ENCODE measurements around the gene KRT31. TPM values are rescaled to one million over a fixed set of nuclear protein-coding genes. Genes with fewer than 3 reads are reported as not detected.

The KRT31 gene
- not detected in 5 replicates for total RNA-seq (2022; extraction: Qiagen RNA extraction; ENCODE audit: low read depth)

GRCh38 chr17:41396996-41397660, at the start of gene KRT31:
KRT31 (minus strand) TSS chr17:41397608; CDS start chr17:41397539, 69 bp downstream.

GRCh38 chr17:41440531-41441033, 43.2 kb upstream of the KRT31 start, which contains the start of gene KRT38:
KRT38 (minus strand) TSS chr17:41440983; CDS start chr17:41440921, 62 bp downstream.

GRCh38 chr17:41424111-41424635, 26.8 kb upstream of the KRT31 start, which contains the start of gene KRT37:
KRT37 (minus strand) TSS chr17:41424585; CDS start chr17:41424523, 62 bp downstream.

GRCh38 chr17:41381943-41382342, 15.5 kb downstream of the KRT31 start, which contains the start of gene KRT34:
KRT34 (minus strand) TSS chr17:41382306; CDS start chr17:41382246, 60 bp downstream.

GRCh38 chr17:41369713-41370112, 27.7 kb downstream of the KRT31 start, which contains the start of gene KRT33B:
KRT33B (minus strand) TSS chr17:41369813; CDS start chr17:41369750, 63 bp downstream.

GRCh38 chr17:41350381-41350878, 47.0 kb downstream of the KRT31 start, which contains the start of gene KRT33A:
KRT33A (minus strand) TSS chr17:41350828; CDS start chr17:41350767, 61 bp downstream.

Other genes starting within 250 kb of the KRT31 start
- not detected in 5 replicates for gene KRTAP4-5, start 247.8 kb downstream of the KRT31 start, total RNA-seq (2022; extraction: Qiagen RNA extraction; ENCODE audit: low read depth)
- not detected in 5 replicates for gene KRTAP4-4, start 236.9 kb downstream of the KRT31 start, total RNA-seq (2022; extraction: Qiagen RNA extraction; ENCODE audit: low read depth)
- gene KRTAP4-3, start 229.4 kb downstream of the KRT31 start, total RNA-seq (2022; extraction: Qiagen RNA extraction; ENCODE audit: low read depth): not detected in 5 replicates
- gene KRTAP4-2, start 219.4 kb downstream of the KRT31 start, total RNA-seq (2022; extraction: Qiagen RNA extraction; ENCODE audit: low read depth): not detected in 5 replicates
- gene KRTAP4-1, start 212.7 kb downstream of the KRT31 start, total RNA-seq (2022; extraction: Qiagen RNA extraction; ENCODE audit: low read depth): 0.32 TPM in 1 of 5 replicates, not detected in the others
- gene KRTAP9-1, start 207.7 kb downstream of the KRT31 start, total RNA-seq (2022; extraction: Qiagen RNA extraction; ENCODE audit: low read depth): not detected in 5 replicates
- not detected in 5 replicates for gene KRTAP9-2, start 171.0 kb downstream of the KRT31 start, total RNA-seq (2022; extraction: Qiagen RNA extraction; ENCODE audit: low read depth)
- gene KRTAP9-3, start 165.2 kb downstream of the KRT31 start, total RNA-seq (2022; extraction: Qiagen RNA extraction; ENCODE audit: low read depth): not detected in 5 replicates
- gene KRTAP9-8, start 159.6 kb downstream of the KRT31 start, total RNA-seq (2022; extraction: Qiagen RNA extraction; ENCODE audit: low read depth): not detected in 5 replicates
- not detected in 5 replicates for gene KRTAP9-4, start 147.9 kb downstream of the KRT31 start, total RNA-seq (2022; extraction: Qiagen RNA extraction; ENCODE audit: low read depth)
- not detected in 5 replicates for gene KRTAP9-9, start 142.2 kb downstream of the KRT31 start, total RNA-seq (2022; extraction: Qiagen RNA extraction; ENCODE audit: low read depth)
- not detected in 5 replicates for gene KRTAP9-6, start 132.2 kb downstream of the KRT31 start, total RNA-seq (2022; extraction: Qiagen RNA extraction; ENCODE audit: low read depth)
- gene KRTAP9-7, start 121.9 kb downstream of the KRT31 start, total RNA-seq (2022; extraction: Qiagen RNA extraction; ENCODE audit: low read depth): not detected in 5 replicates
- not detected in 5 replicates for gene KRTAP29-1, start 94.8 kb downstream of the KRT31 start, total RNA-seq (2022; extraction: Qiagen RNA extraction; ENCODE audit: low read depth)
- not detected in 5 replicates for gene KRTAP16-1, start 88.3 kb downstream of the KRT31 start, total RNA-seq (2022; extraction: Qiagen RNA extraction; ENCODE audit: low read depth)
- not detected in 5 replicates for gene KRTAP17-1, start 81.9 kb downstream of the KRT31 start, total RNA-seq (2022; extraction: Qiagen RNA extraction; ENCODE audit: low read depth)
- gene KRT33A, start 46.8 kb downstream of the KRT31 start, total RNA-seq (2022; extraction: Qiagen RNA extraction; ENCODE audit: low read depth): not detected in 5 replicates
- gene KRT33B, start 27.8 kb downstream of the KRT31 start, total RNA-seq (2022; extraction: Qiagen RNA extraction; ENCODE audit: low read depth): not detected in 5 replicates
- gene KRT34, start 15.3 kb downstream of the KRT31 start, total RNA-seq (2022; extraction: Qiagen RNA extraction; ENCODE audit: low read depth): 0.20 to 0.78 TPM (median 0.31 TPM) in 5 replicates
- not detected in 5 replicates for gene KRT37, start 27.0 kb upstream of the KRT31 start, total RNA-seq (2022; extraction: Qiagen RNA extraction; ENCODE audit: low read depth)
- gene KRT38, start 43.4 kb upstream of the KRT31 start, total RNA-seq (2022; extraction: Qiagen RNA extraction; ENCODE audit: low read depth): not detected in 5 replicates
- not detected in 5 replicates for gene KRT32, start 69.8 kb upstream of the KRT31 start, total RNA-seq (2022; extraction: Qiagen RNA extraction; ENCODE audit: low read depth)
- gene KRT35, start 83.5 kb upstream of the KRT31 start, total RNA-seq (2022; extraction: Qiagen RNA extraction; ENCODE audit: low read depth): not detected in 5 replicates
- gene KRT36, start 92.3 kb upstream of the KRT31 start, total RNA-seq (2022; extraction: Qiagen RNA extraction; ENCODE audit: low read depth): not detected in 5 replicates
- 0.21 to 0.28 TPM in 2 of 5 replicates, not detected in the others for gene KRT13, start 108.0 kb upstream of the KRT31 start, total RNA-seq (2022; extraction: Qiagen RNA extraction; ENCODE audit: low read depth)
- gene KRT15, start 121.3 kb upstream of the KRT31 start, total RNA-seq (2022; extraction: Qiagen RNA extraction; ENCODE audit: low read depth): 3.1 to 5.1 TPM (median 4.0 TPM) in 5 replicates
- gene KRT19, start 130.7 kb upstream of the KRT31 start, total RNA-seq (2022; extraction: Qiagen RNA extraction; ENCODE audit: low read depth): 32.9 to 64.6 TPM (median 54.2 TPM) in 5 replicates
- gene KRT9, start 174.5 kb upstream of the KRT31 start, total RNA-seq (2022; extraction: Qiagen RNA extraction; ENCODE audit: low read depth): not detected in 5 replicates
- gene KRT14, start 189.3 kb upstream of the KRT31 start, total RNA-seq (2022; extraction: Qiagen RNA extraction; ENCODE audit: low read depth): 0.08 to 0.15 TPM (median 0.14 TPM) in 3 of 5 replicates, not detected in the others
- 0.38 to 1.2 TPM (median 0.89 TPM) in 5 replicates for gene KRT16, start 215.2 kb upstream of the KRT31 start, total RNA-seq (2022; extraction: Qiagen RNA extraction; ENCODE audit: low read depth)
- gene KRT17, start 227.0 kb upstream of the KRT31 start, total RNA-seq (2022; extraction: Qiagen RNA extraction; ENCODE audit: low read depth): 0.92 to 1.7 TPM (median 1.0 TPM) in 5 replicates